OCI-LY3 (cell line): ENCODE measurements around the gene GARIN5A.

Experiments
- H2AFZ ChIP-seq: fragments of 200-600, 300-600 bp; shearing (Covaris generic); 2 replicates; pipeline ENCODE4 v1.6.0; 2014; ENCODE audit warnings: antibody characterized with exemption, low read depth, low read length
- H3K27ac ChIP-seq: fragments of 200-600, 300-600 bp; sonication (generic); 2 replicates; pipeline ENCODE4 v1.5.1; 2014; ENCODE audit warnings: mild to moderate bottlenecking, low read length, moderate library complexity, mixed read lengths
- H3K27me3 ChIP-seq: fragments of 200-600, 300-600 bp; sonication (generic); 2 replicates; pipeline ENCODE4 v1.6.1; 2014; ENCODE audit warnings: low read depth, low read length, mixed read lengths
- H3K36me3 ChIP-seq: fragments of 200-600, 300-600 bp; sonication (generic); replicated peaks from 2 replicates; pipeline ENCODE3; 2014; ENCODE audit warnings: low read depth, low read length, mixed read lengths
- H3K4me1 ChIP-seq: fragments of 300-600, 200-600 bp; sonication (generic); 2 replicates; pipeline ENCODE4 v1.6.1; 2014; ENCODE audit warnings: low read length, mixed read lengths
- H3K4me2 ChIP-seq: fragments of 200-600, 300-600 bp; sonication (generic); 2 replicates; pipeline ENCODE4 v1.6.1; 2014; ENCODE audit warnings: low read length, mixed read lengths
- H3K4me3 ChIP-seq: fragments of 300-600, 200-600 bp; sonication (generic); 2 replicates; pipeline ENCODE4 v1.5.1; 2014; ENCODE audit warnings: antibody characterized with exemption, mild to moderate bottlenecking, low read length, moderate library complexity
- H3K79me2 ChIP-seq: fragments of 300-600, 200-600 bp; shearing (Covaris generic); 2 replicates; pipeline ENCODE4 v1.6.1; 2014; ENCODE audit warnings: mild to moderate bottlenecking, low read length, mixed read lengths
- H3K9ac ChIP-seq: fragments of 300-600, 200-600 bp; shearing (Covaris generic); 2 replicates; pipeline ENCODE4 v1.6.0; 2014; ENCODE audit warnings: mild to moderate bottlenecking, low read length, moderate library complexity
- H3K9me3 ChIP-seq: fragments of 200-600, 300-600 bp; shearing (Covaris generic); 2 replicates; pipeline ENCODE4 v1.6.1; 2014; ENCODE audit warnings: low read length, mixed read lengths; ENCODE audit not compliant: insufficient read depth
- H4K20me1 ChIP-seq: fragments of 200-600, 300-600 bp; sonication (generic); 2 replicates; pipeline ENCODE4 v1.6.1; 2016; ENCODE audit warnings: low read length, mixed read lengths; ENCODE audit not compliant: insufficient read depth
- CTCF ChIP-seq: fragments of 200-600, 300-600 bp; sonication (generic); IDR thresholded peaks from 2 replicates; pipeline ENCODE4 v1.5.1; 2014; ENCODE audit warnings: antibody characterized with exemption, low read length, low read depth
- EZH2phosphoT487 ChIP-seq: fragments of 200-600 bp; shearing (Covaris generic); IDR thresholded peaks from 2 replicates; pipeline ENCODE4 v1.6.1; 2018; ENCODE audit warnings: antibody characterized with exemption, mixed run types, low read depth

Gene GARIN5A

GRCh38 chr19:50510121-50510670 lies 33.5 kb upstream of the GARIN5A start:
- no peaks in the 10 kb centered on the region for H3K9me3 ChIP-seq
- no peaks in the 10 kb centered on the region for H3K36me3 ChIP-seq
- H4K20me1 ChIP-seq, result no peaks in the 10 kb centered on the region
- no peaks in the 10 kb centered on the region; the same call in 1 of the 2 replicates for H3K79me2 ChIP-seq
- H3K27ac ChIP-seq, result no peak overlapping the region
- H3K4me2 ChIP-seq, result peak overlapping the region; percentile 79
- peaks cover 10% of the 10 kb centered on the region for H3K4me1 ChIP-seq
- H2AFZ ChIP-seq, result no peak overlapping the region
- peak overlapping the region; percentile 93 for H3K4me3 ChIP-seq
- H3K9ac ChIP-seq, result peak overlapping the region; percentile 83
- no peaks in the 10 kb centered on the region for H3K27me3 ChIP-seq
- TF ChIP-seq CTCF (no peak), EZH2phosphoT487 (no peak)

GRCh38 chr19:50509366-50509765 lies 32.7 kb upstream of the GARIN5A start:
- H3K27me3 ChIP-seq, result no peaks in the 10 kb centered on the region
- H2AFZ ChIP-seq, result no peak overlapping the region
- no peaks in the 10 kb centered on the region for H3K9me3 ChIP-seq
- no peak overlapping the region for H3K4me3 ChIP-seq
- H3K27ac ChIP-seq, result no peak overlapping the region
- TF ChIP-seq CTCF (no peak), EZH2phosphoT487 (no peak)
- H3K9ac ChIP-seq, result no peak overlapping the region
- H4K20me1 ChIP-seq, result no peaks in the 10 kb centered on the region
- peaks cover 10% of the 10 kb centered on the region for H3K4me1 ChIP-seq
- no peaks in the 10 kb centered on the region; the same call in 1 of the 2 replicates for H3K79me2 ChIP-seq
- no peaks in the 10 kb centered on the region for H3K36me3 ChIP-seq
- H3K4me2 ChIP-seq, result no peak overlapping the region

- Histone ChIP-seq H3K9ac (no peak overlapping the region), H3K36me3 (no peaks in the 10 kb centered on the region), H3K27me3 (no peaks in the 10 kb centered on the region), H4K20me1 (no peaks in the 10 kb centered on the region), H3K4me1 (peaks cover 10% of the 10 kb centered on the region), H3K79me2 (no peaks in the 10 kb centered on the region; the same call in 1 of the 2 replicates), H3K9me3 (no peaks in the 10 kb centered on the region), H2AFZ (no peak overlapping the region), H3K4me3 (no peak overlapping the region), H3K27ac (no peak overlapping the region), H3K4me2 (no peak overlapping the region)
- TF ChIP-seq EZH2phosphoT487, result no peak
- TF ChIP-seq CTCF, result no peak
These were observed 32.2 kb upstream of the GARIN5A start for GRCh38 chr19:50508843-50509190.

GRCh38 chr19:50507376-50507775 lies 30.7 kb upstream of the GARIN5A start:
- Histone ChIP-seq H3K4me3 (no peak overlapping the region), H2AFZ (no peak overlapping the region), H3K4me1 (peaks cover 10% of the 10 kb centered on the region), H3K36me3 (no peaks in the 10 kb centered on the region), H3K79me2 (no peaks in the 10 kb centered on the region; the same call in 1 of the 2 replicates), H3K27ac (no peak overlapping the region), H3K9ac (no peak overlapping the region), H3K27me3 (no peaks in the 10 kb centered on the region), H3K9me3 (no peaks in the 10 kb centered on the region), H4K20me1 (no peaks in the 10 kb centered on the region), H3K4me2 (no peak overlapping the region)
- TF ChIP-seq CTCF, result no peak
- TF ChIP-seq EZH2phosphoT487, result no peak
